UCSD-AML1 (cell line): ENCODE results near the gene CHMP1B.

Experiments used
- DNase-seq: peaks from one replicate; lab custom pipeline; 2025; ENCODE audit not compliant: unreplicated experiment; lab: John Stamatoyannopoulos, UW

CHMP1B gene, protein sequence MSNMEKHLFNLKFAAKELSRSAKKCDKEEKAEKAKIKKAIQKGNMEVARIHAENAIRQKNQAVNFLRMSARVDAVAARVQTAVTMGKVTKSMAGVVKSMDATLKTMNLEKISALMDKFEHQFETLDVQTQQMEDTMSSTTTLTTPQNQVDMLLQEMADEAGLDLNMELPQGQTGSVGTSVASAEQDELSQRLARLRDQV

GRCh38 chr18:11851146-11851805, at the start of gene CHMP1B:
CHMP1B (plus strand) TSS chr18:11851413; CDS start chr18:11851512, 99 bp downstream.
- DNase-seq, result peak; percentile 98

DNA sequence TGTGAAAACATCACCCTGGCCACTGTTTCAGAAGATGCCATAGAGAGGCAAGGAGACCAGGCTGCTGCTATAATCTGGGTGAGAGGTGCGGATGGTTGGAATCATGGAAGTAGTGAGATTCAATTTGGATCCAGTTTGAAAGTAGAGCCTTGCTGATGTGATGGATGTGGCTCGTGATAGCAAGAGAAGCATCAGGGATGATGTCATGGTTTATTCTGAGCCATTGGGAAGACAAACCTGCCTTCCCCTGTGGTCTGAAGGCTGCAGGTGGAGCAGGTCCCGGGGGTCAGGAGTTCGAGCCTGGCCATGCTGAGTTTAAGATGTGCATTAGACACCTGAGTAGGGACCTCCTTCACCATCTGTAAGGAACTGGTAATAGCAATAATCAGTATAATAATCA, 49.6 kb upstream of the CHMP1B start:
- no peak for DNase-seq

DNA sequence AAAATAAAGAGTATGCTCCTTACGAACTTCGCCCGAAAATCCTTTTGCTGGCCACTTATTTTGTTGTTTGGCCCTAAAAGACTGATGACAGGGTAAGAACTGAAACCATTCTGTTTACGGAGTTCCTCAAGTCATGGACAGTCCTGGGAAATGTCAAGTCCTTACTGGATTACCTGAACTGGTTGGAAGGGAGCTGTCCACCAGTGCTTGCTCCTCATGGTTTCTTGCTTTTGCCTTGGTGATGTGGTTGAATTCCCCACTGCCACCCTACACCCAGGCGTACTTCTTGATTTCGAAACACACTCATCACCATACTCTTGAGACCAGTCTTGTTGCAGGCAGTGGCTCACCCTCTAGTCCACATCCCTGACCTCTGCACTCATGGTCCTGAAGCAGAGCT, 49.1 kb upstream of the CHMP1B start:
- no peak for DNase-seq

GRCh38 chr18:11802586-11802985, 48.6 kb upstream of the CHMP1B start:
- DNase-seq, result no peak

DNA sequence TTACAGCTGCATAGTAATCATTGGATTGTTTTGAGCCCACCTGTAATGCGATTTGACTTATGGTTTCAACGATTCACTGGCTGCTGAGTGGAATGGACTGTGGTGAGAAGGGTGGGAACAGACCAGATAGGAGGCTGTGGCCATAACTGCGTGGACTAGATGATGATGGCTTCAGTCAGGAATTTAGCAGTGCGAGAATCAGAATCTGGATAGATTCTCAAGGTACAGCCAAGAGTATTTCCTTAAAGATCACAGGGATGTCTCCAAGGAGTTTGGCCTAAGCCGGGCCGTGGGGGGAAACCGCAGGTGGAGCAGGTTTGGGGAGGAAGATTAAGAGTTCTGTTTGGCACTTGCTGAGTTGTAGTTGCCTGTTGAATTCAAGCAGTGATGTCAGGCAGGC, 44.0 kb upstream of the CHMP1B start:
- no peak for DNase-seq

GRCh38 chr18:11808001-11808855, 43.0 kb upstream of the CHMP1B start:
- no peak for DNase-seq

GRCh38 chr18:11809895-11810294, 41.3 kb upstream of the CHMP1B start:
- no peak for DNase-seq

GRCh38 chr18:11810379-11810778, 40.8 kb upstream of the CHMP1B start:
- no peak for DNase-seq

GRCh38 chr18:11811009-11811408, 40.2 kb upstream of the CHMP1B start:
- DNase-seq, result no peak

DNA sequence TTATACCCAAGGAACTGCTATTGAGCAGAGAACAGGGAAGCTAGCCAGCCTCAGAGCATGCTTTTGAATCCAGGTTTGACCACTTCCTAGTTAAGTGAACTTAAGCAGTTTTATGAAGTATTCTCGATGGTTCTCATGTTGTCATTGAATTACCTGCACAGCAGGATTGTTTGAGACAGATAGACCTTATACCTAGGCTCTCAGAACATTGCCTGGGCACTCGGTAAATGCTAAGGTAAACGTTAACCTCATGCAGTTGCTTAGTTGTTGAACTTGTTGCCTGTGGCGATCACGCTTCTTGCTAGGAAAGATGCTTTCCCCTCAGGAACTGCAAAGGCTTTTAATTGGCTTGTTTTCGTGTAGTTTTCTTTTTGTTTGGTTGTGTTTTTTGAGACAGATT, 34.0 kb upstream of the CHMP1B start:
- DNase-seq, result no peak

GRCh38 chr18:11818486-11819203, 32.6 kb upstream of the CHMP1B start:
- no peak for DNase-seq

DNA sequence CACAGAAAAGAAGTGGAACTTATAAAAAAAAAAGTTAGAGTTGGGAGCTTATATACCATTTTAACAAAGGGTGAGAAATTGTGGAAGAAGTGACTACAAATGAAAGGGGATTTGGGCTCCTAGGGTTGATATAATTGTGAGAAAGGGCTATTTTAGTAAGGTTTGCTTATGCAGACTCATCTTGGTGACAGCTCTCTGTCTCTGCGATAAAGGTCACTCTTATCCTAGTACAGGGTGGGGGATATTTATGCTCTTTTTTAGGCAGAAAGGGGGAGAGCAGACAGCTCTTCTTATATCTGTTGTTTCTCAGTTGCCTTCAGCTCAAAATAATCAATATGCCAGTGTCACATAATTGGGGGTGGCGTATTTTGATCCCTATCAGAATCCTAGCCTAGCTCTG, 31.3 kb upstream of the CHMP1B start:
- no peak for DNase-seq

GRCh38 chr18:11820697-11821096, 30.5 kb upstream of the CHMP1B start:
- DNase-seq, result no peak

DNA sequence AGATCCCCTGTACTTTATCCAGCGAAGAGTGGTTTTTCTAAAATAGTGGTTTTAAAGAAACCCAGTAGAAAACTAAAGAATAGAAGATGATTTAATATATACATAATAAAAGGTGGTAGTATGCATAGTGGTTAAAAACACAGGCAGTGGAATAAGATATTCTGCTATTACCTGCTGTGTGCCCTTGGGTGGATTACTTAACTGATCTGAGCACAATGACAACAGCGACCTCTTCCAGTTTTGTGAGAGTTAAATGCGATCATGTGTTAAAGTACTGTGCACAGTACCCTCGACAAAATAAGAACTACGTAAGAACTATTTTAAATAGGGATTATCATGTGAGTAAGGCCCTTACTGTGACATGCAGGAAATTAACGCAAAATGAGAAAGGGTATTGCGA, 30.0 kb upstream of the CHMP1B start:
- no peak for DNase-seq

DNA sequence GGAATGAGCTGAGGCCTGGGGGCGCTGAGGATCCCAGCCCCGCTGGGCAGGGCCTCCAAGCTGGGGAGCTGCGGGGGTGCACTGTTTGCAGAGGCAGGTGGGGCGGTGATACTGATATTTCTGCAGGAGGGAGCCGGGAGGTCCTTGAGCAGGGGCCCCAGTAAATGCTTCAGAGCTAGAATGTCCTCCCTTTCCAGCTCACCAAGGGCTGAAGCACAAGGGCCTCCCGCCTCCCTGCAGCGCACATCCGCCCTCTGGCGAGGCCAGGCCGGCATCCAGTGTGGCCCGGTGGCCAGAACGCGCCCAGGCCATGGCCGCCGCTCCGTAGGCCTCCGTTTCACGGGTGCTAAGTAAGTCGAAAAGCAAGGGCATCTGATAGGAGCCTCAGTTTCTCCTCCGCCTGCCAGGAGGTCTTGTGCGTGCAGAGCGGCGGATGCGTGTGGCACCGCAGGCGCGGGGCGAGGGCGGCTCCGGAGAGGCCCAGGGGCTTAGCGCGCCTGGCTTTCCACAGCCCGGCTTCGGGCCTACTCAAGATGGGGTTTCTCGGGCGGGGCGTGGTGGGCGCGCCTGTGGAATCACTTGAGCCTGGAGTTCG, 29.5 kb upstream of the CHMP1B start:
- DNase-seq, result no peak

DNA sequence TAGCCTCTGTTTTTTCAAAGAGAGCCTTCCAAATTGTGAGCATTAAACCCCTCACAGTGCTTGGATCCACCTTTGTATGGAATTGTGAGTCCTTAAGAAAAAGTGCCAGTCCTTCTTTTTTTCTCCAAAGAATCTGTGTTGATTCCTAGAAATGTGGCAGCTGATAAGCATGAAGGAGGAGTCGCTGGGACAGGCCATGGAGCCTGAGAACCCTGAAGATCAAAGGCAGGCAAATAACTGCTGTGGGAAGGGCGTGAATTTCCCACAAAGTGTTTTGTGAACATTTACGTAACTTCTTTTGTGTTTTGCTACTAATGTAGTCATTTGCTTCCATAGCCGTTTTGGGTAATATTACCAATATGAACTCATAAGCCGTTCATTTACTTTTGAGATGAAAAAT, 27.7 kb upstream of the CHMP1B start:
- no peak for DNase-seq

GRCh38 chr18:11826836-11827235, 24.4 kb upstream of the CHMP1B start:
- DNase-seq, result peak; percentile 37

DNA sequence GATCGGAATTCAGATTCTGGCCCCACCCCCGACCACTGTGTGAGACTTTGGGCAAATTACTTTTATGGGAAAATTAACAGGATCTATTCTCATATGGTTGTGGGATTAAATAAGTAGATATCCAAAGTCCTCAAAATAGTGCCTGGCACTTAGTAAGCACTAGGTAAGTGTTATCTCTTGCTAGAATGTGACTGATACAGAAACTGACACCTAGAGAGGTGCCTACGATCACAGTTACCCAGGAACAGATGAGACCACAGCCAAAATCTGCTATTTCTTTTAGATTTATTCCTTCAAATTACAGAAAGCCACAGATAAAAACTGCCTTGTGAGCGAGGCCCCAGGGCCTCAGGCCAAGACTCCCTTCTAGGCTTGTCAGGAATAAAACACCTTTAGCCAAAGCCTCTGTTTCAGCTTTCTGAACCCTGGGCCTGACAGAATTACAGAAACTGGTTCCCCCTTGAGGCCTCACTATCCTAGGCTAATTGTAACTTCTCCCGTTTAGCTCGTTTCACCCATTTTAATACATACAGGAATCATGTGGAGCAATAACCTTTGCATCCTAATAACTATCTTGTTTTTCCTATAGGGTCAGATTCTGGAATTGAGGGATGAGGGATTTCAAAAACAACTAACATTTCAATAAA, 22.3 kb upstream of the CHMP1B start:
- DNase-seq, result no peak

GRCh38 chr18:11830585-11830984, 20.6 kb upstream of the CHMP1B start:
- no peak for DNase-seq

- no peak for DNase-seq
These were observed 19.3 kb upstream of the CHMP1B start for GRCh38 chr18:11831921-11832320.

GRCh38 chr18:11834772-11835171, 16.4 kb upstream of the CHMP1B start:
- DNase-seq, result no peak
